ENCODE data around the gene CHERP.
"Not testable (repeated sequence)": the region's sequence is repeated elsewhere in the genome, so short reads cannot be mapped to it uniquely, and the experiment has no call there.

The CHERP gene

DNA sequence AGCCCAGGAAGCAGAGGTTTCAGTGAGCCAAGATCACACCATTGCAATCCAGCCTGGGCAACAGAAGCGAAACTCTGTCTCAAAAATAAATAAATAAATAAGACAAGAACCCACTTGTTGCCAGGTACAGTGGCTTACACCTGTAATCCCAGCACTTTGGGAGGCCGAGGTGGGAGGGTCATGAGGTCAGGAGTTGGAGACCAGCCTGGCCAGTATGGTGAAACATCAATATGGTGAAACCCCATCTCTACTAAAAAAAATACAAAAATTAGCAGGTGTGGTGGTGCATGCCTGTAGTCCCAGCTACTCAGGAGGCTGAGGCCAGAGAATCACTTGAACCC is 69.7 kb downstream of the CHERP start:
- not testable (repeated sequence) for DNase-seq

DNA sequence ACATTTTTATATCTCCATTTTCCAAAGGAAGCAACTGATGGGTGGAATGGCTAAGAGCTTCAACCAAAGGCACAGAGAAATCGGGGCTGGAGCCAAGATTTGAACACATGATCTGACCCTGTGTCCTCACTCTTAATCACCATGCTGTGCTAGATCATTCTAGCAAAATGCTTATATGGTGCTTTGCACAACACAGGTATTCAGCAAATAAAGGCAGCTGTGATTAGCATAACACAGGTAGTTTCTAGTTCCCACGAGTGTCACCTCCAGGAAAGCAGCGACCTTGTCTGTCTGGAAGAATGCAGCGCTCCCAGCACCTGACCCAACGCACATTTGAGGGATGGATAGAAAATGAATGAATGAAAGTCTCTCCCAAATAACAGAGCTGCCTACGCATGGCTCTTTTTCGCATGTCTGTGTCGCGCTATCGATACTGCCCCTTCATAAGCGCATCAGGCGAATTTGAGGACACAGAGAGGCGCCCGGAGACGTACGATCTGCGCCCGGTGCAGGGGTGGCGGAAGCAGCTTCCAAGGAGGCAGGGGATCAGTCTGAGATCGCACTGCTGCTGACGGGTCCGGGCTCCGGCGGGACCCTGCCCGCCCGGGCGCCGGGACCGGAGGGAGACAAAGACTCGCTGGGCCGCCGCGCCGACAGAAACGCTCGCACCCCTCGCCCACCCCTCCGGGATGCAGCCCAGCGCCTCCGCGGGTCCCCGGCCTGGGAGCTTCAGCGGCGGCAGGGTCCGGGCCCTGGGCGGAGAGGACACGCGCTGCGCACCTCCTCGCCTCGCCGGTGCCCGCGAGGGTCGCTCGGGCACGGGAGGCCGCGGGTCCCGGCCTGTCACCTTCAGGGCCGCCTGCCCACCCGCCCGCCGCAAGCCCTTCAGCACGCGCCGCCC is 71.1 kb downstream of the CHERP start:
- DNase-seq: peak in 1 of 2 donors; percentile 40

DNA sequence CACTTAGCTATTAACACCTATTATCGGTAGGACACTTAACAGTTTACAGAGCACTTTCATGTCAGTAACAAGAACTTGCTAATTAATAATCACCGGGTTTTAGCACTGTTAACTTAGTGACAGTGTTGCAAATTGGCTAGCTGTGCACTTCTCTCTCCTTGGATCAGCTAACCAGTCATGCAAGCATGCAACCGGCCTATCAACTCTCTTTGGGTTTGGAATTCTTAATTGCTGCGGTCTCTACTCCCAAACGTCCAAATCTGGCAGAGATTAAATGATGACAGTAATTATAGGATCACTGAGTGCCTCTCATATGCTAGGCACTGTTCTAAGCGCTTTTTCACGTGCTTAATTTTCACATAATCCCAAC is 71.7 kb downstream of the CHERP start:
- no peak for DNase-seq

Measured in inflammatory macrophage (primary cell).